HG02763 (cell line): Measurements from ENCODE around the gene TTC7B.

ENCODE experiments used
- ATAC-seq: cut with Tn5 transposase; IDR thresholded peaks from one replicate; pipeline ENCODE4 v1.9.1; 2021; ENCODE audit warnings: mild to moderate bottlenecking, moderate library complexity; ENCODE audit not compliant: unreplicated experiment

The TTC7B gene

GRCh38 chr14:90717916-90718315, 98.3 kb downstream of the TTC7B start:
- no peak for ATAC-seq

GRCh38 chr14:90715993-90716392, 100.2 kb downstream of the TTC7B start:
- ATAC-seq: no peak

DNA sequence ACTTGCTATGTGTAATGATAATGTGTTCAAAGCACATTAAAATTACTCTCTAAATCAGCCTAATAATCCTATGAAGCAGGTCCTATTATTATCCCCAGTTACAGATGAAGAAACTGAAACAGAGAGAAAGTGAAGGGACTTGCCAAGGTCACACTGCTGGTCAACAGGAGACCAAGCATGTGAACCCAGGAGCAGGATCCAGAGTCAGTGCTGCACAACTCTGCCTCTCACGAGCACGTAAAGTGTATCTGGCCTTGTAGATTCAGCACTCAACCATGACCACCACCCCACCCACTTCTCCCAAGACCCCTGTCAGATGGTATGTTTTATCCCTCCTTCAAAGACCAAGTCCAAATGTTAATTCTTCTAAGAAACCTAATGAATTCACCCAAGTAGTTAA, 100.7 kb downstream of the TTC7B start:
- no peak for ATAC-seq

- ATAC-seq: no peak
Observed at GRCh38 chr14:90714811-90715210, 101.4 kb downstream of the TTC7B start.

DNA sequence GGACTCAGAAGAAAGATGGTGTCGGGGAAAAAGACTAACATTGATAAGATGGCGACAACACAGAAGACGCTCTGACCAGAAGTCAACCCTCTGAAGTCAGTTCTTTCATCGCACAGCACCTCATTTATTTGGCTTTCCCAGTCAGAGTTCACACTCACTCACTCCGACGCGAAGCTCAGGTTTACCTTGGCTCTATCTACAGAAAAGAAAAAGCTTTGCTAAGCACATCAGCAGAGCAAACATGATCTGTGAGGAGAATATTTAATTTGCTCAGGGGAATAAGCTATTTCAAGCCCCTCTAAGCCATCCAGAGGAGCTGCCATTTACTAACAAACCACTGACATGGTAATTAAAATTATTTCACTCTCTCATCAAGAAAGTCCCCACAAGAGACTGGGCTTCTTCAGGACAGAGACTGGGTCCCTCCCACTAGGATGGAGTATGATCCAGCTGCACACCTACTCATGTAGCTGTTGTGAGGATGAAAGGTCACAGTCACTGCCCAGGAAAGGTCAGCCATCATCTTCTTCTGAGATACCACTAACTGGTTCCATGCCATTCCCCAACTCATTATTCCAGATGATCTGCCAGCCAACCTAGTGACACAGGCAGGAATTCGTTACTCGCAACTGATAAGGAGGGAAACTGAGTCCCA, 111.4 kb downstream of the TTC7B start:
- no peak for ATAC-seq

GRCh38 chr14:90703841-90704737, 112.1 kb downstream of the TTC7B start:
- no peak for ATAC-seq

DNA sequence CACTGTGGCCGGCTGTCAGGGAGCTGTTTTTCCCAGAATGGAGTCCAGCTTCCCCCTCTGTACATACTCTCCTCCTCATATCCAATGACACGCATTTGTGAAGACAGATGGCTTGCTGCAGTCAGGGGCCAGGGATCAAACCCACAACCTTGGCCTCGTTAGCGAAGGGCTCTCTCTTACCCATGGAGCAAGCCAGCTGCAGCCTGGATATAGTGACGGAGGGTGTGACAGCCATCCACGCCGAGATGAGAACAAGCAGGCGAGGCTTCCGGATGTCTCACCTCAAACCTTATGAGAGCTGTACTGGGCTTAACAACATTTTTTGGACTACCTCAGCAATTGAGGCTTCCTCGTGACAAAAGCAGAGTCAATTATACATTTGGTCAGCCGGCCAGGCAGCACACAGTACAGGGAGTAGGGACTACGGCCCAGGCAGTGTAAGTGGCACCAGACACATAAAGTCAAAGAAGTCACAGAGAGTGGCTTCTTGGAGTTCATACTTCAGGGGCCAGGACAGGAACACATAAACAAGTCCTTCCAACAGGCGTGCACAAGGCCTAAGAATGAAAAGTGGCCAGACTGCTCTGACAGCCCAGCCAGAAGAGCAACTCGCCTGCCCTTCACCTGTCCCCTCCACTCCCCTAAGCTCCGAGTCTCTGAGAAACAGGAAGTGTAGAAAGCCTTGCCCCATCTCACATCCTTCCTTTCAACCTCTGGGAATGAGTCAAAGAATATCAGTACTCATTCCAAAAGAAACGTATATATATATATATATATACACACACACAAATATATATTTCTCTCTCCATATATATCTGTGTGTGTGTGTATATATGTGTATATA, 115.1 kb downstream of the TTC7B start:
- ATAC-seq: no peak

- ATAC-seq: no peak
Observed at GRCh38 chr14:90699016-90699415, 117.2 kb downstream of the TTC7B start.

GRCh38 chr14:90698379-90698869, 117.8 kb downstream of the TTC7B start:
- no peak for ATAC-seq

DNA sequence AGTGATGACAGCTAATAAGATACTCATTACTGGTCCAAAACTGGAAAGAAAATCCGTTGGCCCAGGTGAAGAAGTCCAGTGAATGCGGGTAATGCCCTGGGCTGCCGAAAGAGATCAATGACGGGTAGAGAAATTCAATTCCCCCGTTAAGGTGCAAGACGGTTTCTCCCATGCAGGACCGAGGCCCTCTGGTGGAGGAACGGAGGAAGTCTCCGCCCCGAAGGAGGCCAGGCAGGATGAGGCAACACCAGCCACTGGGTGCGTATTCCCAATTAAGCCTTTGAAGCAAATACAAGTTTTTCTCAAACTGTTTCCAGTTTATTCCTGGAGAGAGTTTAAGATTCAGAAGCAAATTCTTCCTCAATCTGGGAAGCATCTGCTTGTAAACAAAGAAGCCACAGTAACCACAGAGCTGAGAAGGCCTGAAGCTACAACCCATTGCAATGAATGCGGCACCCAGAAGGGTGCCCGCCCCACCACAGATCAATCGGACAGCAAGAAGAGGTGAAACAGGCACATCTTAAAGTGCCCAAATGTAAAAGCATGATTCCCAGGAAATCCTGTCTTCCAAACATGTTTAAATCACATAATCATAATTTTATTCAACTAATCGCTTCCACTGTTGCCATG, 118.5 kb downstream of the TTC7B start:
- peak; percentile 60 for ATAC-seq

DNA sequence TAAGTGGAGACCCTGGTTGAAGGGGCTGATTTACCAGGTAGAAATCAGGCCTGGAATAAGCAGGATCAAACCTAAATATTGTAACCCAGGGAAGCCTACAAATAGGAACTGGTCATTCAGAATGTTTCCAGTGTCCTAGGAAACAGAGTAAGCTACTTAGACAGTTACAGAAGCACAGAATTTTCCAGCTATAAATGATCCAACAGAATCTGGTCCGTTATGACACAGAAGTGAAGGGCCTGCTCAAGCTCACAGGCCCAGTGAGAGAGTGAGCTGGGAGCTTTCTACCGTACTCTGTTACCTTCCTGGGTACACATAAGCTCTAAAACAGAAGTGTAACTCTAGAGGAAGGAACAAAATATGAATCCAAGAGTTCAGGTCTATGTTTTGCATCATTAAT, 119.1 kb downstream of the TTC7B start:
- ATAC-seq: no peak

DNA sequence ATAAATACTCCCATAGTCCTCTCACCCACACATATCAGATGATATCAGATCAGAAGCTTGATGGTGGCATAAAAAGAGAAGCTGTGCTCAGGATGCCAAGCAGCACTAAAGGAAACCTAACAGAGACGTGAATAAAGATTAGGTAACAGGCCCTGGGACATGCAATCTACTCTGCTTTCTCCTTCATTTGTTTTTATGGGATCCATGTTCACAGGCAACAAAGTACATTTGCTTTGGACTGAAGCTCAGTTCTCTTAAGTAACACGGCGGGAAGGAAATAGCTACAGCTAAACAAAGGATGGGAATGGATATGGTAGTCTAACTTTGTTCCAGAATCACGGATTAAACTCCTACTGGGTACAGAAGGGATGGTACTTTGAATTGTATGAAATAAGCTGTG, 119.5 kb downstream of the TTC7B start:
- no peak for ATAC-seq

GRCh38 chr14:90695997-90696660, 120.1 kb downstream of the TTC7B start:
- ATAC-seq: no peak

DNA sequence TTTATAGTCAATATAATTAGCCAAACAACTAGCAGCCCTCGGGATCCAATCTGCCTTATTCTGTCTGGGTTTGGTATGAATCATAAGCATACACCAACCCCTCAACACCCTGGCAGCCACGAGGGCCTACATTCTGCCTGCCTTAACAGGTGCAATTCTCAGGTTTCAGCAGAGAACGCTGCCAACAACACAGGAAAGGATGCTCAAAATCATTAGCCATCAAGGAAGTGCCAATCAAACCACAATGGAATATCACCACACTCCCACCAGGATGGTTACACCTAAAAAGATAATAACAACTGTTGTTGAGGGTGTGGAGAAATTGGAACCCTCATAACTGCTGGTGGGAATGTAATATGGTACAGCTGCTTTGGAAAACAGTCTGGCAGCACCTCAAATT, 122.8 kb downstream of the TTC7B start:
- no peak for ATAC-seq

DNA sequence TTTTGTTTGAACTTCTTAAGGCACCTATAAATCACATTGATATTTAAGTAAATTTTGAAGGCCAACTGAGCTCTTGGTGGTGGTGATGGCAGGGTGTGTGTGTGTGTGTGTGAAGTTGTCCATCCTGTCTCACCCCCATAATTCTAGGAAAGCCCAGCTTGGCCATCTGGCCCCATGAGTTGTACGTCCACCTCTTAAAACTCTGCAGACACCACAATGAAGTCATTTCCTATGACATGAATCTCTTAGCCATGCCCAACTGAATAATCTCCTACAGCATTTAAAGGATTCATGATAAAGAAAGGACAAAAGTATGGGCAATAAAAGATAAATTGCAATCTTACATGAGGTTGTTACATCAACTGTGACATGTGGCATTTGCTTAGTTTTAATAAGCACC, 123.4 kb downstream of the TTC7B start:
- no peak for ATAC-seq

GRCh38 chr14:90692061-90692460, 124.2 kb downstream of the TTC7B start:
- ATAC-seq: no peak

- no peak for ATAC-seq
Observed at GRCh38 chr14:90691627-90692026, 124.6 kb downstream of the TTC7B start.

DNA sequence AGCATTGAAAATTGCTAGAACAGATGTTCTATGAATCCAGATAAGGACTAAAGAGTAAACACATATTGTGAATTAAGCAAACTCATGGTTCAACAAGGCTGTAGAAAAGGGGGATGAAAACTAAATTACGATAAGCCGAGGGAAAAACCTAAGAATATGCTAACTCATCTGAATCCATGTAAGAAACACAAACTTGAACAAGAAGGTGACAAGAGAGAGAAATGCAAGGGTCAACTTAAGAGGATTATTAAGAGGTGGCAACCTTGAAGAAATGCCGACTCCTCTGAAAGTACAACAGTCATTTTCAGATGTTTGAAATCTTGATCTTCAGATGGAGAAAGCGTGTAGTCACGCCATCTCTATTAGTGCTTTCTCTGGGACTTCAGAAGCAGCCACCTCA, 128.6 kb downstream of the TTC7B start:
- no peak for ATAC-seq

DNA sequence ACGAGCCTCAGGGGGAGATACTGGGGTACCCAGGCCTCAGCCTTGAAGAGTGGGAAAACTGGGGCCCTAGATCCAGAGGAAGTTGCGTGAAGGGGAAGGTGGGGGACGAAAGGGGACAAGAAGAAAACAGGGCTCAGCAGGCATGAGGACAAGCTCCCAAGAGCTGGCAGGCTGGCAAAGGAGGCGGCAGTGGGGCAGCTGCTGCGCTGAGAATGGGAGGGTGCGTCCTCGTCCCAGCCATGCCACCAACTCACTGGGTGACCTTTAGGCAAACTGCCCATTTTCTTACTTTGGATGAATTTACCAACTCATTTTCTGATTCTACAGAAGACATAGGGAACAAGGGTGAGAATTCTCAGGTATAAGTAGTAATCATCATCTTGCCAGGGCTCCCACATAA, 133.6 kb downstream of the TTC7B start:
- no peak for ATAC-seq

DNA sequence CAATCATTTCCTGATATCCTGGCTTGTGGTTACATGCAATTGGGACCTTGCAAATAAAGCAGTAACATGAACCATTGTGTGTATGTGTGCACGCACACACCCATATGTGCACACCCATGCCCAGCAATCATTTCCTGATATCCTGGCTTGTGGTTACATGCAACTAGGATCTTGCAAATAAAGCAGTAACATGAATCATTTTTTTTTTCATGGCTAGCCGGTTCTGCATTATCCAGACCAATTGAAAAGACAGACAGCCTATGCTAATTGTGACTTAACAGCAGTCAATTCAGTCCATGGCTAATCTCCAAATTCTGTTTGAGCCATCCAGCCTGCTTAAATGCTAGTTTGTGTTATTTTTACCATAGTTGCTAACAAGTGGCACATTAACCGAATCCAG, 134.3 kb downstream of the TTC7B start:
- no peak for ATAC-seq
